NT2/D1 (cell line): ENCODE measurements around the gene IDH3G.

Experiments used
- DNase-seq: peaks from one replicate; pipeline ENCODE4 v3.0.0-alpha.2; 2011; ENCODE audit warnings: low read depth, low spot score
- H3K27me3 ChIP-seq: 2 replicates; pipeline ENCODE4 v1.6.0; 2011; ENCODE audit warnings: mild to moderate bottlenecking; ENCODE audit not compliant: insufficient read length, insufficient read depth
- H3K36me3 ChIP-seq: 2 replicates; pipeline ENCODE4 v1.6.1; 2011; ENCODE audit warnings: mild to moderate bottlenecking, low read length, mixed read lengths; ENCODE audit not compliant: insufficient read depth, insufficient read length
- H3K4me1 ChIP-seq: 2 replicates; pipeline ENCODE4 v1.5.1; 2011; ENCODE audit not compliant: insufficient read depth, insufficient read length
- H3K4me3 ChIP-seq: 2 replicates; pipeline ENCODE4 v1.5.1; 2011; ENCODE audit warnings: low read depth; ENCODE audit not compliant: insufficient read length
- H3K9ac ChIP-seq: 2 replicates; pipeline ENCODE4 v1.6.0; 2011; ENCODE audit warnings: low read depth; ENCODE audit not compliant: insufficient read length
- H3K9me3 ChIP-seq: 2 replicates; pipeline ENCODE4 v1.5.1; 2011; ENCODE audit warnings: mild to moderate bottlenecking, low read length; ENCODE audit not compliant: insufficient read depth
- SUZ12 ChIP-seq: IDR thresholded peaks from 2 replicates; pipeline ENCODE4 v1.6.1; 2011; ENCODE audit not compliant: insufficient read length, insufficient read depth; ENCODE audit errors: extremely low read depth
- YY1 ChIP-seq: IDR thresholded peaks from 2 replicates; pipeline ENCODE4 v1.6.1; 2011; ENCODE audit not compliant: insufficient read length, insufficient read depth
- ZNF274 ChIP-seq: IDR thresholded peaks from 2 replicates; pipeline ENCODE4 v1.6.1; 2011; ENCODE audit warnings: mild to moderate bottlenecking, low read depth, low read length

IDH3G gene

GRCh38 chrX:153794897-153795816 is 982 bp upstream of the IDH3G start:
- H3K9ac ChIP-seq: peak overlapping the region; percentile 89
- H3K36me3 ChIP-seq: peaks cover 55% of the 10 kb centered on the region
- TF ChIP-seq SUZ12: no peak
- no peak for TF ChIP-seq YY1
- no peak for TF ChIP-seq ZNF274
- H3K27me3 ChIP-seq: no peaks in the 10 kb centered on the region
- peak overlapping the region; percentile 71 for H3K4me3 ChIP-seq
- H3K9me3 ChIP-seq: no peaks in the 10 kb centered on the region
- H3K4me1 ChIP-seq: peaks cover 2% of the 10 kb centered on the region
- DNase-seq: no peak

- DNase-seq: no peak
- H3K36me3 ChIP-seq: peaks cover 50% of the 10 kb centered on the region
- H3K4me1 ChIP-seq: peaks cover 2% of the 10 kb centered on the region
These were observed 884 bp downstream of the IDH3G start for GRCh38 chrX:153793291-153793690.

DNA sequence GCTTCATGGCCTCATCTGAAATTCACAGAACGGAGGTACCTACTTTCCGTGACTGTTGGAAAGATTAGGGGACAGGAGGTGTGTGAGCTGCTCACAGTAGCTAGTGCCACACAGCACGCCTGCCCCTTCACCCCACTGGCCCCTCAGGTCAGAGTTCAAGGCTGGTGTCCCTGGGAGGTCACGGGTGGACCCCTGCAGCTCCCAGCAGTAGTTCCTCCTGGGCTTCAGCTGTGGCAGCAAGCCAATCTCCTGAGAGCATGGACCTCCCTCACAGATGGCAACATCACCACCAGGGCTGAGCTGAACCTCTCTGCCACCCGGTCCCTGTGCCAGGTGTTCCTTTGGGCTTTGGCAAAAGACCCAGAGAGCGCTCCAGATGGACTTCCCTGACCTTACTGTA is 1.8 kb downstream of the IDH3G start:
- Histone ChIP-seq H3K4me1 (peaks cover 2% of the 10 kb centered on the region), H3K4me3 (no peak overlapping the region), H3K9me3 (no peaks in the 10 kb centered on the region), H3K27me3 (no peaks in the 10 kb centered on the region), H3K36me3 (peaks cover 47% of the 10 kb centered on the region), H3K9ac (no peak overlapping the region)
- no peak for TF ChIP-seq SUZ12
- DNase-seq: no peak

More at GRCh38 chrX:153793291-153793690, 884 bp downstream of the IDH3G start:
- Histone ChIP-seq H3K27me3 (no peaks in the 10 kb centered on the region), H3K4me3 (peak overlapping the region; percentile 60), H3K9me3 (no peaks in the 10 kb centered on the region), H3K9ac (peak overlapping the region; percentile 72)
- TF ChIP-seq SUZ12 (no peak), ZNF274 (no peak), YY1 (no peak)

DNA sequence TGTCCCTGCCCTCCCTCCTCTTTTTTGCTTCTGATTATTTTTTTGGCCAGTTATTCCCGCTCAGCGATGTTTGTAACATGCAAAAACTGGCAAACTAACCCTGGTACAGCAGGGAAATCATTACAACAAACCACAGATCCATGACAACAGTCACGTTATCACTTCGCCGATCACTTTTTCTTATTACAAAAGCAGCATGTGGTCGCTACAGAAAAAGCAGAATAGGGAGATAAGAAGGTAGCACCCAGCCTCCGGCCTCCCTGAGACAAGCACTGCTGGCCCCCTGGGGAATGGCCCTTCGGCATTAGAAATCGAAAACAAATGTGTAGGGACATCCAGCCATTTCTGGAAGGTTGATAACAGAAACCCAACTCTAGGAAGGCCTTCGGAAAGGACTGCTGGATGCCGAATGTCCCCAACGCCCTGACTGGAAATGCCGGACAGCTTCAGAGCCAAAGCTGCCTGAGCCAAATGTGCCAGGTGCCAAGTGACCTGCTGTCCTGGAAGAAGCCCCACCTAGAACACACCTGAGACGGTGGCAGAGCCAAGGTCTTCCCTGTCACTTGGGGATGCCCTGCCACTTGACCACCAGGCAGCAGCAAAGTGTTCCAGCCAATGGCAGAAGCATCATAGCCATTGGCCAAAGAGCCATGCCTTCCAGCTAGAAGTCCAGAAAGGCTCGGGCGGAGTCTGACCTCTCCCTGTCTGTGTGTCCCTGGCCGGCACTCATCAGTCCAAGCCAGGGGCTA is 2.9 kb downstream of the IDH3G start:
- no peaks in the 10 kb centered on the region for H3K27me3 ChIP-seq
- no peak overlapping the region for H3K4me3 ChIP-seq
- H3K36me3 ChIP-seq: peaks cover 43% of the 10 kb centered on the region
- no peak for DNase-seq
- peaks cover 2% of the 10 kb centered on the region for H3K4me1 ChIP-seq
- H3K9ac ChIP-seq: no peak overlapping the region
- TF ChIP-seq SUZ12 (no peak), ZNF274 (no peak)
- H3K9me3 ChIP-seq: no peaks in the 10 kb centered on the region

- H3K27me3 ChIP-seq: no peaks in the 10 kb centered on the region
- no peaks in the 10 kb centered on the region for H3K4me1 ChIP-seq
- H3K9ac ChIP-seq: no peak overlapping the region
- no peak for DNase-seq
- peaks cover 43% of the 10 kb centered on the region for H3K36me3 ChIP-seq
- H3K4me3 ChIP-seq: no peak overlapping the region
- no peaks in the 10 kb centered on the region for H3K9me3 ChIP-seq
- TF ChIP-seq YY1 (no peak), ZNF274 (no peak), SUZ12 (no peak)
These were observed 4.5 kb downstream of the IDH3G start for GRCh38 chrX:153789654-153790053.

- no peaks in the 10 kb centered on the region for H3K9me3 ChIP-seq
- no peak overlapping the region for H3K9ac ChIP-seq
- no peaks in the 10 kb centered on the region for H3K27me3 ChIP-seq
- no peak overlapping the region for H3K4me3 ChIP-seq
- no peak for DNase-seq
- TF ChIP-seq ZNF274 (no peak), YY1 (no peak), SUZ12 (no peak)
- H3K4me1 ChIP-seq: no peaks in the 10 kb centered on the region
- peaks cover 33% of the 10 kb centered on the region for H3K36me3 ChIP-seq
These were observed 7.5 kb downstream of the IDH3G start for GRCh38 chrX:153786669-153787068.

DNA sequence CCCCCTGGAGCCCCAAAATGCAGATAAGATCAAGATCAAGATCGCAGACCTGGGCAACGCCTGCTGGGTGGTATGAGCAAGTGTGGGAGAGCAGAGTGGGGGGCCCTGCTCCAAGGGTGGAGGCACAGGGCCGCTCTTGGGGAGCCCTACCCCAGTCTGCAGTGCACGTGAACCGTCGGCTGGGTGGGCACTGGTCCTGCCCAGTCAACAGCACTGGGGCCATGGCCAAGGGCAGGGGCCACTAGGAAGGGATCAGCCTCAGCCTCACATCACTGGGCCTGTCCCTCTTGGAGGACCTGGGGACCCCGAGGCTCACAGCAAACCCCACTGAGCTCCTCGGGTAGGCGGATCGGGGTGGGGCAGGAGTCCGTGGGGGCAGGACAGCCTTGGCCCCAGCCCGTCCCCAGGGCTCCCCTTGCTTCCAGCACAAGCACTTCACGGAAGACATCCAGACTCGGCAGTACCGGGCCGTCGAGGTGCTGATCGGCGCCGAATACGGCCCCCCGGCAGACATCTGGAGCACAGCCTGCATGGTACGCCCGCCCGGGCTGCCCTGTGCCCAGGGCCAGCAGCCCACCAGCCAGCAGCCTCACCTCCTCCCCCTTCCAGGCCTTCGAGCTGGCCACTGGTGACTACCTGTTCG is 9.7 kb downstream of the IDH3G start:
- H3K4me3 ChIP-seq: no peak overlapping the region
- no peaks in the 10 kb centered on the region for H3K27me3 ChIP-seq
- no peak overlapping the region for H3K9ac ChIP-seq
- no peak for TF ChIP-seq SUZ12
- no peaks in the 10 kb centered on the region for H3K9me3 ChIP-seq
- peaks cover 21% of the 10 kb centered on the region for H3K36me3 ChIP-seq
- H3K4me1 ChIP-seq: peaks cover 3% of the 10 kb centered on the region
- DNase-seq: no peak
